H7 (cell line): ENCODE measurements around the gene KCNF1. TPM values are rescaled to one million over a fixed set of nuclear protein-coding genes. Genes with fewer than 3 reads are reported as not detected.

Experiments
- DNase-seq: peaks from one replicate; pipeline ENCODE4 v3.0.0; 2012
- H3K27me3 ChIP-seq: 2 replicates; pipeline ENCODE4 v1.6.0; 2011; ENCODE audit warnings: mild to moderate bottlenecking, low read length; ENCODE audit not compliant: control insufficient read depth, insufficient read depth
- H3K36me3 ChIP-seq: replicated peaks from 2 replicates; pipeline ENCODE4 v1.5.1; 2011; ENCODE audit warnings: low read length; ENCODE audit not compliant: control insufficient read depth, insufficient read depth
- H3K4me3 ChIP-seq: 2 replicates; pipeline ENCODE4 v1.5.1; 2011; ENCODE audit warnings: low read depth, mild to moderate bottlenecking, control low read depth, low read length, moderate library complexity; ENCODE audit not compliant: insufficient read depth
- total RNA-seq: library from RNA; depleted of rRNA; stranded (reverse); fragments of >200 nt; shearing (Covaris generic); gene quantifications from 2 replicates; pipeline ENCODE4 v1.2.3, GENCODE V29; 2014

Gene KCNF1
- total RNA-seq, 1 experiment from 2014 or later, result 5.4 TPM

- Histone ChIP-seq H3K27me3 (no peaks in the 10 kb centered on the region), H3K4me3 (no peak overlapping the region), H3K36me3 (no peaks in the 10 kb centered on the region)
- DNase-seq, result no peak
Observed at GRCh38 chr2:10905006-10905861, 6.5 kb upstream of the KCNF1 start.

- DNase-seq, result no peak
- H3K27me3 ChIP-seq, result no peaks in the 10 kb centered on the region; the same call in none of the 2 replicates
- H3K4me3 ChIP-seq, result no peak overlapping the region
- no peaks in the 10 kb centered on the region for H3K36me3 ChIP-seq
Observed at GRCh38 chr2:10905862-10906143, 5.9 kb upstream of the KCNF1 start.

GRCh38 chr2:10906926-10907625, 4.7 kb upstream of the KCNF1 start:
- Histone ChIP-seq H3K27me3 (peaks cover 11% of the 10 kb centered on the region), H3K4me3 (no peak overlapping the region), H3K36me3 (no peaks in the 10 kb centered on the region)
- no peak for DNase-seq

- no peak overlapping the region for H3K4me3 ChIP-seq
- H3K27me3 ChIP-seq, result peaks cover 21% of the 10 kb centered on the region
- no peak for DNase-seq
- no peaks in the 10 kb centered on the region for H3K36me3 ChIP-seq
Observed at GRCh38 chr2:10908195-10908594, 3.5 kb upstream of the KCNF1 start.

GRCh38 chr2:10909050-10909995, 2.4 kb upstream of the KCNF1 start:
- peaks cover 29% of the 10 kb centered on the region for H3K27me3 ChIP-seq
- peak; percentile 92 for DNase-seq
- no peak overlapping the region for H3K4me3 ChIP-seq
- H3K36me3 ChIP-seq, result no peaks in the 10 kb centered on the region

GRCh38 chr2:10909996-10910341, 1.8 kb upstream of the KCNF1 start:
- H3K27me3 ChIP-seq, result peaks cover 29% of the 10 kb centered on the region

GRCh38 chr2:10910625-10911024, 1.1 kb upstream of the KCNF1 start:
- Histone ChIP-seq H3K36me3 (no peaks in the 10 kb centered on the region), H3K4me3 (no peak overlapping the region), H3K27me3 (peaks cover 29% of the 10 kb centered on the region)
- DNase-seq, result no peak

More at GRCh38 chr2:10909996-10910341, 1.8 kb upstream of the KCNF1 start:
- Histone ChIP-seq H3K36me3 (no peaks in the 10 kb centered on the region), H3K4me3 (no peak overlapping the region)
- DNase-seq, result no peak

- peak; percentile 81 for DNase-seq
- H3K27me3 ChIP-seq, result peaks cover 29% of the 10 kb centered on the region
- H3K4me3 ChIP-seq, result peak overlapping the region; percentile 48
- no peaks in the 10 kb centered on the region for H3K36me3 ChIP-seq
Observed at GRCh38 chr2:10912076-10912731, 470 bp downstream of the KCNF1 start.

GRCh38 chr2:10912796-10913455, 1.2 kb downstream of the KCNF1 start:
- Histone ChIP-seq H3K36me3 (no peaks in the 10 kb centered on the region), H3K27me3 (peaks cover 29% of the 10 kb centered on the region), H3K4me3 (peak overlapping the region; percentile 37; the same call in 1 of the 2 replicates)
- DNase-seq, result no peak

- peak; percentile 56 for DNase-seq
- peaks cover 29% of the 10 kb centered on the region for H3K27me3 ChIP-seq
Observed at GRCh38 chr2:10913501-10914271, 2.0 kb downstream of the KCNF1 start.

GRCh38 chr2:10914272-10914693, 2.5 kb downstream of the KCNF1 start:
- DNase-seq, result peak; percentile 89
- Histone ChIP-seq H3K36me3 (no peaks in the 10 kb centered on the region), H3K4me3 (no peak overlapping the region; the same call in 1 of the 2 replicates), H3K27me3 (peaks cover 29% of the 10 kb centered on the region)

More at GRCh38 chr2:10913501-10914271, 2.0 kb downstream of the KCNF1 start:
- H3K36me3 ChIP-seq, result no peaks in the 10 kb centered on the region
- H3K4me3 ChIP-seq, result no peak overlapping the region; the same call in 1 of the 2 replicates

GRCh38 chr2:10915236-10915635, 3.5 kb downstream of the KCNF1 start:
- no peak overlapping the region for H3K4me3 ChIP-seq
- peaks cover 29% of the 10 kb centered on the region for H3K27me3 ChIP-seq
- H3K36me3 ChIP-seq, result no peaks in the 10 kb centered on the region
- DNase-seq, result no peak

- H3K27me3 ChIP-seq, result peaks cover 29% of the 10 kb centered on the region
- H3K36me3 ChIP-seq, result no peaks in the 10 kb centered on the region
- no peak overlapping the region for H3K4me3 ChIP-seq
- peak; percentile 76 for DNase-seq
Observed at GRCh38 chr2:10915731-10916276, 4.1 kb downstream of the KCNF1 start.
